Endodermal cell (in vitro differentiated cells): Measurements from ENCODE around the gene AMN1. TPM values are rescaled to one million over a fixed set of nuclear protein-coding genes. Genes with fewer than 3 reads are reported as not detected.

Source experiments
- DNase-seq: peaks from one replicate; pipeline ENCODE4 v3.0.0-alpha.2; 2017
- H3K27ac ChIP-seq: 2 replicates; pipeline ENCODE4 v1.5.1; 2013; ENCODE audit warnings: mild to moderate bottlenecking, low read depth, low read length, moderate library complexity
- H3K27me3 ChIP-seq: 2 replicates; pipeline ENCODE4 v1.6.1; 2013; ENCODE audit warnings: mild to moderate bottlenecking, low read length, moderate library complexity; ENCODE audit not compliant: insufficient read depth, control insufficient read depth, poor library complexity, severe bottlenecking
- H3K36me3 ChIP-seq: 2 replicates; pipeline ENCODE4 v1.7.0; 2013; ENCODE audit warnings: mild to moderate bottlenecking, low read length, moderate library complexity; ENCODE audit not compliant: control insufficient read depth, insufficient read depth
- H3K4me1 ChIP-seq: one replicate; pipeline ENCODE4 v1.7.0; 2013; ENCODE audit warnings: low read length; ENCODE audit not compliant: control insufficient read depth, insufficient read depth
- H3K4me3 ChIP-seq: 2 replicates; pipeline ENCODE4 v1.5.1; 2013; ENCODE audit warnings: mild to moderate bottlenecking, low read length, moderate library complexity
- H3K9ac ChIP-seq: 2 replicates; pipeline ENCODE4 v1.6.1; 2013; ENCODE audit warnings: mild to moderate bottlenecking, low read length, moderate library complexity; ENCODE audit not compliant: poor library complexity, severe bottlenecking; ENCODE audit errors: extremely low read depth
- H3K9me3 ChIP-seq: 2 replicates; pipeline ENCODE4 v1.6.1; 2013; ENCODE audit warnings: mild to moderate bottlenecking, low read length, moderate library complexity; ENCODE audit not compliant: control insufficient read depth
- H3K27ac Mint-ChIP-seq: 2 replicates; pipeline ENCODE4 v1.8.0; 2020; ENCODE audit warnings: mixed read lengths
- H3K27me3 Mint-ChIP-seq: 2 replicates; pipeline ENCODE4 v1.8.0; 2021; ENCODE audit warnings: mild to moderate bottlenecking, mixed read lengths; ENCODE audit not compliant: insufficient read depth
- H3K36me3 Mint-ChIP-seq: 2 replicates; pipeline ENCODE4 v1.8.0; 2020; ENCODE audit warnings: low read depth, mixed read lengths
- H3K4me1 Mint-ChIP-seq: 2 replicates; pipeline ENCODE4 v1.8.0; 2020; ENCODE audit warnings: mixed read lengths
- H3K4me3 Mint-ChIP-seq: 2 replicates; pipeline ENCODE4 v1.8.0; 2020; ENCODE audit warnings: mild to moderate bottlenecking, moderate library complexity, mixed read lengths
- H3K9me3 Mint-ChIP-seq: 2 replicates; pipeline ENCODE4 v1.8.0; 2020; ENCODE audit warnings: mild to moderate bottlenecking, mixed read lengths
- WGBS, 2 experiments: methylation state at CpG; one replicate each; pipeline versions ENCODE4 v1.1.5 to v1.1.7; 2013; ENCODE audit warnings: missing lambda C conversion rate in 2 of 2, mixed read lengths in 1 of 2; ENCODE audit not compliant: insufficient coverage in 1 of 2, insufficient read length in 1 of 2; 5-methylcytosine and 5-hydroxymethylcytosine counted together
- long read RNA-seq, 4 experiments: library from polyadenylated mRNA in 2 of 4; library from RNA in 1 of 4; library from capped mRNA in 1 of 4; stranded (forward) in 3 of 4; unstranded in 1 of 4; transcript quantifications; one replicate each; pipeline ENCODE4 v2.0.0, GENCODE V29; 2020 to 2021; ENCODE audit warnings: inconsistent platforms in 1 of 4
- polyA plus RNA-seq, 2 experiments: library from polyadenylated mRNA; stranded (reverse); fragments of 50-300 nt; gene quantifications; one replicate each; pipeline ENCODE4 v1.2.3, GENCODE V29; 2013
- total RNA-seq, 2 donors: library from RNA; stranded (reverse); fragmentation: NEBNext Ultra II Directional in 1 of 2; extraction: Animal tissue kit (Norgen Biotek cat#: 25700) in 1 of 2; gene quantifications; 2 replicates in 1 of 2; 3 replicates in 1 of 2; pipeline ENCODE4 v1.2.1, GENCODE V29; 2021
- TF ChIP-seq, protein P1 (sequence below): fragments of 200-600 bp; sonication (generic); conservative IDR thresholded peaks from 2 replicates; pipeline ENCODE4 v1.5.0; 2021; ENCODE audit warnings: antibody characterized with exemption, mild to moderate bottlenecking

AMN1 gene
- total RNA-seq, result 10 to 100 TPM; 12.5 to 15.2 TPM
- polyA plus RNA-seq (2013, experiment 1 of 2), result 16.5 TPM
- 19.7 TPM for polyA plus RNA-seq (2013, experiment 2 of 2)
- long read RNA-seq, experiment 1, partial matches to known transcripts, result 0 of 12 reads
- long read RNA-seq, experiment 1, other reads (novel, unspliced or antisense), result 6 of 12 reads
- long read RNA-seq, experiment 2, partial matches to known transcripts, result 2 of 16 reads
- long read RNA-seq, experiment 2, other reads (novel, unspliced or antisense), result 4 of 16 reads
- long read RNA-seq, experiment 3, transcript AMN1-201 (7 exons, 2,110 nt), result major isoform, 16 of 34 reads
- long read RNA-seq, experiment 3, partial matches to known transcripts, result 3 of 34 reads
- long read RNA-seq, experiment 3, other reads (novel, unspliced or antisense), result 9 of 34 reads
- long read RNA-seq, experiment 4, transcript AMN1-201 (7 exons, 2,110 nt), result major isoform, 11 of 31 reads
- long read RNA-seq, experiment 4, transcript AMN1-211 (6 exons, 880 nt), result minor isoform, 8 of 31 reads
- long read RNA-seq, experiment 4, partial matches to known transcripts, result 0 of 31 reads
- long read RNA-seq, experiment 4, other reads (novel, unspliced or antisense), result 8 of 31 reads

DNA sequence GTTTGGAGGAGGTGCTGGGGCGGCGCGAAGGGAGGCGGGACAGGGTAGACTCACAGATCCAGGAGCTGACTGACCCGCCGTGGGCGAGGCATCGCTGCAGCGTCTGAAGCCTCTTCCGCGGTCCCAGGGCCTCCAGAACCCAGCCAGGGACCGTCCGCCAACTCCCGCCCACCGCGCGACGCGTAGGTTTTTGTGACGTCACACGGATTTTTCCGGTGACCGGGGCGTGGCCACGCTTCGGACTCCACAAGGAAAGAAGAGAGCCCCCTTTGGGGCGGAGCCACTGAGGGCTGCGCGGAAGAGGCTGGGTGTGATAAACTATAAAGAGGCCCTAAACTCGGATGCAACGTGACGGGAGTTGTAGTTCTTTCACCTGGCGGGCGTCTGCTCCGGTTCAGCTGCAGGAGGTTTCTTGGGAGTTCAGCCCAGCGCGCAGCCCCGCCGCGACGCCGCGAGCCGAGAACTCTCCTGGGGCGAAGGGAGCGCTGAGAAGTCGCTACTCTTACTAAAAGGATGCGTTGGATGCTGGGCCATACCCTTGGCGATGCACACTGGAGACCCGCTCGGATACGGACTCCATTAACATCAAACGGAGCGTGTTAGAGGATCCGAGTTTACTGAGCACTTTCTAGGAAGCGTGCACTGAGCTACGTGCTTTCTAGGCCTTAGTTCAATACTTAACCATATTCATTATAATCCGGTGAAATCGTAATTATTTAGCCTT is at the start of gene AMN1:
AMN1 (minus strand) TSS at position 105 of the 724 bp plus-strand sequence; CDS start at position 92, 13 bp downstream.
- H3K4me3 ChIP-seq, result peak within 1 kb of the TSS; percentile 95
- DNase-seq, result peak; percentile 100
- no peaks in the 10 kb centered on the region for H3K27me3 ChIP-seq
- Mint-ChIP-seq H3K4me3 (peak within 1 kb of the TSS; percentile 83), H3K36me3 (peaks cover 2% of the 10 kb centered on the region), H3K4me1 (peaks cover 33% of the 10 kb centered on the region), H3K27me3 (no peaks in the 10 kb centered on the region), H3K9me3 (peaks cover 11% of the 10 kb centered on the region), H3K27ac (peak within 1 kb of the TSS; percentile 98)
- H3K9ac ChIP-seq, result peak within 1 kb of the TSS; percentile 59
- H3K9me3 ChIP-seq, result peaks cover 9% of the 10 kb centered on the region
- no peaks in the 10 kb centered on the region for H3K4me1 ChIP-seq
- H3K27ac ChIP-seq, result peak within 1 kb of the TSS; percentile 62
- TF ChIP-seq, protein P1, sequence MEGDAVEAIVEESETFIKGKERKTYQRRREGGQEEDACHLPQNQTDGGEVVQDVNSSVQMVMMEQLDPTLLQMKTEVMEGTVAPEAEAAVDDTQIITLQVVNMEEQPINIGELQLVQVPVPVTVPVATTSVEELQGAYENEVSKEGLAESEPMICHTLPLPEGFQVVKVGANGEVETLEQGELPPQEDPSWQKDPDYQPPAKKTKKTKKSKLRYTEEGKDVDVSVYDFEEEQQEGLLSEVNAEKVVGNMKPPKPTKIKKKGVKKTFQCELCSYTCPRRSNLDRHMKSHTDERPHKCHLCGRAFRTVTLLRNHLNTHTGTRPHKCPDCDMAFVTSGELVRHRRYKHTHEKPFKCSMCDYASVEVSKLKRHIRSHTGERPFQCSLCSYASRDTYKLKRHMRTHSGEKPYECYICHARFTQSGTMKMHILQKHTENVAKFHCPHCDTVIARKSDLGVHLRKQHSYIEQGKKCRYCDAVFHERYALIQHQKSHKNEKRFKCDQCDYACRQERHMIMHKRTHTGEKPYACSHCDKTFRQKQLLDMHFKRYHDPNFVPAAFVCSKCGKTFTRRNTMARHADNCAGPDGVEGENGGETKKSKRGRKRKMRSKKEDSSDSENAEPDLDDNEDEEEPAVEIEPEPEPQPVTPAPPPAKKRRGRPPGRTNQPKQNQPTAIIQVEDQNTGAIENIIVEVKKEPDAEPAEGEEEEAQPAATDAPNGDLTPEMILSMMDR, result peak; percentile 49
- WGBS, 2 experiments, result 2 to 3% methylated on average over 23 to 59 of the region's 59 CpGs
- no peaks in the 10 kb centered on the region for H3K36me3 ChIP-seq

DNA sequence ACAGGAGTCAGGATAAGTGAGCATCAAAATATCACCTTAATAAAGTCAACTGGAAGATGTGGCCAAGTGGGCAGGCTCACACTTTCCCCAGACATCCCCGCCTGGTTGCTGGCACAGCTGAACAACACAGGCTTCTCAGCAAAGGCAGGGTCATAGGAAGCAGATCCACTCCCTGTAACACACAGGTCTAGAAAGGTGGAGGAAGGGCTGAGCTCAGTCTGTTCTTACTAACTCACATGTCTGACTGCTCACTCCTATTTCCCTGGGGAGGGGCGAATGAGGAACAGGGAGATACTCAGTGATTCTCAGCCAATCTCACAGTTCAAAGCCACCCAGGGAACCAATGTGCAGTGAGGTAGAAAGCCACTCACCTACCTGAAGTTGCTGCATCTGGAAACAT is 45.0 kb upstream of the AMN1 start:
- peak overlapping the region; percentile 26 for H3K27ac Mint-ChIP-seq

DNA sequence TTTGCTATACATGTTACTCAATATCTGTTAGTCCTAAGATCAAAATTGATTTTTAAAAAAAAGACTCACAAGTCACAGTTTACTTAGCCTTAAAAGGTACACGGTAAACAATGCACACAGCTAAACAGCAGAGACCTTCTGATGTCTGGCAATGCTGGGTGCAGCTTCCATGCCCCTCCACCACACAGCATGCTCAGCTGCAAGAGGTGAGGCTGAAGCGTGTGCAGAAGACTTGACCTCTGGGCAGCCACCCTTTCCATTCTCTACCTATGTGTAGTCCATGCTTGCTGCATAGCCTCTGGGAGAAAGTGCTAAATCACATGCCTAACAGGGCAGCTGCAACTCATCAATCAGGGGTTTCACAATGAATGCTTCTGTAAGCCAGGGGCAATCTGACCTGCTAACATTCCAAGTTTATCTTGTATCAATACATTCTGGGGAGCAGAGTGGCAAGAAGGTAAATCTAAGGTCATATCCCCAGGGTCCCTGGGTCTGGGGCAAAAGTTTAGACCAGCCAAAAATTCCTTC is 44.5 kb upstream of the AMN1 start:
- 92 to 100% methylated on average over 1 to 2 of the region's 2 CpGs for WGBS, 2 experiments
- Histone ChIP-seq H3K4me3 (peak overlapping the region; percentile 12), H3K4me1 (peaks cover 12% of the 10 kb centered on the region), H3K27ac (no peak overlapping the region), H3K9ac (no peak overlapping the region), H3K9me3 (no peaks in the 10 kb centered on the region), H3K27me3 (no peaks in the 10 kb centered on the region), H3K36me3 (no peaks in the 10 kb centered on the region)
- DNase-seq, result peak; percentile 59
- Mint-ChIP-seq H3K4me3 (no peak overlapping the region), H3K27me3 (no peaks in the 10 kb centered on the region), H3K9me3 (peaks cover 22% of the 10 kb centered on the region), H3K36me3 (no peaks in the 10 kb centered on the region), H3K27ac (peak overlapping the region; percentile 26), H3K4me1 (peaks cover 17% of the 10 kb centered on the region)
- TF ChIP-seq, protein P1, result no peak

More for the DNA sequence above, 45.0 kb upstream of the AMN1 start:
- TF ChIP-seq, protein P1, result no peak
- H3K27me3 ChIP-seq, result no peaks in the 10 kb centered on the region
- 88% methylated on average over 2 of the region's 2 CpGs; no CpG with 5 or more reads in 1 of the 2 experiments for WGBS, 2 experiments
- no peak for DNase-seq
- Mint-ChIP-seq H3K36me3 (no peaks in the 10 kb centered on the region), H3K9me3 (peaks cover 17% of the 10 kb centered on the region), H3K4me1 (peaks cover 17% of the 10 kb centered on the region), H3K4me3 (no peak overlapping the region), H3K27me3 (no peaks in the 10 kb centered on the region)
- no peak overlapping the region for H3K27ac ChIP-seq
- H3K36me3 ChIP-seq, result no peaks in the 10 kb centered on the region
- H3K4me3 ChIP-seq, result peak overlapping the region; percentile 12
- no peak overlapping the region for H3K9ac ChIP-seq
- no peaks in the 10 kb centered on the region for H3K9me3 ChIP-seq
- H3K4me1 ChIP-seq, result peaks cover 12% of the 10 kb centered on the region
